Coronary artery (tissue), 2 donors: Measurements from ENCODE around the gene TMEM95.
"Not testable (repeated sequence)": the region's sequence is repeated elsewhere in the genome, so short reads cannot be mapped to it uniquely, and the experiment has no call there.

ENCODE experiments used
- DNase-seq: peaks from one replicate; pipeline ENCODE4 v3.0.0-alpha.2; 2017; ENCODE audit warnings: low spot score
- H3K27ac ChIP-seq, 2 donors: fragments of 200-600 bp; sonication (generic); one replicate each; pipeline ENCODE4 v1.5.1; 2016 to 2019
- H3K4me3 ChIP-seq: fragments of 200-600 bp; sonication (generic); 2 replicates; pipeline ENCODE4 v1.5.1; 2016; ENCODE audit warnings: mild to moderate bottlenecking, moderate library complexity
- TF ChIP-seq, protein P1 (sequence below): fragments of 200-600 bp; sonication (generic); IDR thresholded peaks from one replicate; pipeline ENCODE4 v1.5.1; 2019; ENCODE audit warnings: antibody characterized with exemption

The TMEM95 gene

DNA sequence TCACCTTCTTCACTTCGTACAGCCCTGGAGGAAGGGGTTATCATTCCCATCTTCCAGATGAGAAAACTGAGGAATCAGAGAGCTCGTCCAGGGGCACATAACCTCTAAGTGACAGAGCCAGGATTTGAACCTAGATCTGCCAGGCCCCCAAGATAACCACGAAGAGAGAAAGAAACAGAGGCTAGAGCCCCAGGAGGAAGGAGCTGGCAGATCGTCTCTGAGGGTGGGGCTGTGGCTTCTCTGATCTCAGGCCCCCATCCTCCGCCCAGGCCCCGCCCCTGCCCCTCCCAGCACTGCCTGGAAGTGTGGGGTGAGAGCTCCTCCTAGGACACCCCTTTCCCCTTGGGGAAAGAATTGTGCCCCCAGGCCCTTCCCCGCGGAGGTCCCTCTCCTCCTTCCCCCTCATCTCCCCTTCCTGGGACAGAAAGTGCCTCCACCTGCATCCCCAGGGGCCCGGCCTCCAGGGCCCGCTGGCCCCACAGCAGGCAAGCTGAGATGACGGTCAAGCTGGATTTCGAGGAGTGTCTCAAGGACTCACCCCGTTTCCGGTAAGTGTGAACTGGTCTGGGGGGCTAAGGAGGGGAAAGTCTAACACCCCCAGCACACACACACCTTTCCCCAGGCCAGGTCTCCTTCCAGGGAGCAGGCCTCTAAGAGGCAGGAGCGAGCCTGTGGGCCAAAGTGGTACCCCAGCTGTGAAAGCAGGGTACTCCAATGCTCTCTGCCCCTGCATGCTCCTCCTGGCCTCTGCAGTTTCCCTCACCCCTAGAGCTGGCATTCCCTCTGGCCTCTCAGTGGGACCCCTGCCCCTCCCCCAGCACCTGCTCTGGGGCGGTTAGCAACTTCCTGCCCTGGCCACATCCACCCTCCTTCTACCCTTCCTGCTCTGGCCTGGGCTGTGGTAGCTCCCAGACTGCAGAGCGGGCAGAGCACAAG lies 18.4 kb upstream of the TMEM95 start, which contains the start of gene ACAP1:
Gene ACAP1, plus strand, starts transcription at position 290 of the 936 bp plus-strand sequence. Its CDS starts 206 bp downstream, at position 496.
- DNase-seq: no peak
- TF ChIP-seq, protein P1, sequence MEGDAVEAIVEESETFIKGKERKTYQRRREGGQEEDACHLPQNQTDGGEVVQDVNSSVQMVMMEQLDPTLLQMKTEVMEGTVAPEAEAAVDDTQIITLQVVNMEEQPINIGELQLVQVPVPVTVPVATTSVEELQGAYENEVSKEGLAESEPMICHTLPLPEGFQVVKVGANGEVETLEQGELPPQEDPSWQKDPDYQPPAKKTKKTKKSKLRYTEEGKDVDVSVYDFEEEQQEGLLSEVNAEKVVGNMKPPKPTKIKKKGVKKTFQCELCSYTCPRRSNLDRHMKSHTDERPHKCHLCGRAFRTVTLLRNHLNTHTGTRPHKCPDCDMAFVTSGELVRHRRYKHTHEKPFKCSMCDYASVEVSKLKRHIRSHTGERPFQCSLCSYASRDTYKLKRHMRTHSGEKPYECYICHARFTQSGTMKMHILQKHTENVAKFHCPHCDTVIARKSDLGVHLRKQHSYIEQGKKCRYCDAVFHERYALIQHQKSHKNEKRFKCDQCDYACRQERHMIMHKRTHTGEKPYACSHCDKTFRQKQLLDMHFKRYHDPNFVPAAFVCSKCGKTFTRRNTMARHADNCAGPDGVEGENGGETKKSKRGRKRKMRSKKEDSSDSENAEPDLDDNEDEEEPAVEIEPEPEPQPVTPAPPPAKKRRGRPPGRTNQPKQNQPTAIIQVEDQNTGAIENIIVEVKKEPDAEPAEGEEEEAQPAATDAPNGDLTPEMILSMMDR: no peak
- Histone ChIP-seq H3K4me3 (no peak within 1 kb of the TSS), H3K27ac (no peak within 1 kb of the TSS)

DNA sequence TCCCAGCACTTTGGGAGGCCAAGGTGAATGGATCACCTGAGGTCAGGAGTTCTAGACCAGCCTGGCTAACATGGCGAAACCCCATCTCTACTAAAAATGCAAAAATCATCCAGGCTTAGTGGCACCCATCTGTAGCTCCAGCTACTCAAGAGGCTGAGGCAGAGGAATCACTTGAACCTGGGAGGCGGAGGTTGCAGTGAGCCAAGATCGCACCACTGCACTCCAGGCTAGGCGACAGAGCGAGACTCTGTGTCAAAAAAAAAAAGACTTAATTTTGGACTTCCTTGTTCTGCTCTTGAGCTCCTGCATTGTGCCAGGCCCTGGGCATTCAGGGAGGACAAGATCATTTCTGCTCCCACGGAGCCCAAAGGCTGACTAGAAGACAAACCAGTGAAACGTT lies 17.4 kb upstream of the TMEM95 start:
- not testable (repeated sequence) for H3K4me3 ChIP-seq, H3K27ac ChIP-seq, DNase-seq

DNA sequence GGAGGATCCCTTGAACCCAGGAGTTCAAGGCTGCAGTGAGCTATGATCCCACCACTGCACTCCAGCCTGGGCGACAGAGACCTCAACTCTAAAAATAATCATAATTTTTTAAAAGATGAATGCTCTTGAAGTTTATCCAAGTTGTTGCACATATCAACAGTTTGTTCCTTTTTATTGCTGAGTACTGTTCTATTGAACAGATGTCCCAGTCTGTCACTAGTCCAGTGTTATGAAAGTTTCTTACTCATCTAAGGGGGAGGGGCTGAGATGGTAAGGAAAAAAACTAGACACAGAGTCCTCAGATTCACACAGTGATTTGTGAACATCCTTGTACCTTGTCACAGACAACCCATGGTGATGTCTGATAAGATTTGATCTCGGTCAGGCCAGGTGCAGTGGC lies 14.8 kb upstream of the TMEM95 start:
- H3K4me3 ChIP-seq: no peak overlapping the region
- DNase-seq: no peak
- H3K27ac ChIP-seq: no peak overlapping the region
- TF ChIP-seq, protein P1: no peak

DNA sequence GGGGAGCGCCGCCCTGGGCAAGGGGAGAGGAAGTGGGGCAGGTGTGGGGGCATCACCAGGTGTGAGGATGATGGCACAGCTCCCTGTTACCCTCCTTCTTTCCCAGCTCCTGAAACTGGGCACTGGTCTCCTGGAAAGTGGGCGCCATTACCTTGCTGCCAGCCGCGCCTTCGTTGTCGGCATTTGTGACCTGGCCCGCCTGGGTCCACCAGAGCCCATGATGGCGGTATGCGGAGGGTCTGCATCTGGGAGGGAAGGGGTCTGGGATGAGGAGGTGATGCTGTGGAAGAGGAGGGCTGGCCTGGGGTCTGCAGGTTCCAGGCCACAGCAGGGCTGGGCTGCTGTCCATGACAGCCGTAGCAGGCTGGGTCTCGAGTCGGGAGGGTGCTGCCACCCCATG lies 13.1 kb upstream of the TMEM95 start:
- no peak overlapping the region for H3K27ac ChIP-seq
- DNase-seq: no peak
- no peak overlapping the region for H3K4me3 ChIP-seq
- TF ChIP-seq, protein P1: no peak

DNA sequence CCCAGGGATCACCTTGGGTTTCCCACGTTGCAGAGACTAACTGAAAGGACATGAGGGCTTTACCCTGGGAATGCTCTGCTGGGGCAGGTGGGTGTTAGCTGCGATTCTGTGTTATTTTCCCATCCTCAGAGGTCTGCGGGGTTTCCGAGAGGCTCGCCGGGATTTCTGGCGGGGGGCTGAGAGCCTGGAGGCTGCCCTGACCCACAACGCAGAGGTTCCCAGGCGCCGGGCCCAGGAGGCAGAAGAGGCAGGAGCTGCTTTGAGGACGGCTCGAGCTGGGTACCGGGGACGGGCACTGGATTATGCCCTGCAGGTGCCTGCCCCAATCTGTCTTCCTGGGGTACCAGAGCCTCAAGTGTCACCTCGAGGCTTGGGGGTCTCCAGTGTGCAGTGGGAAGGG lies 11.7 kb upstream of the TMEM95 start:
- Histone ChIP-seq H3K4me3 (no peak overlapping the region), H3K27ac (no peak overlapping the region)
- no peak for DNase-seq
- TF ChIP-seq, protein P1: no peak

DNA sequence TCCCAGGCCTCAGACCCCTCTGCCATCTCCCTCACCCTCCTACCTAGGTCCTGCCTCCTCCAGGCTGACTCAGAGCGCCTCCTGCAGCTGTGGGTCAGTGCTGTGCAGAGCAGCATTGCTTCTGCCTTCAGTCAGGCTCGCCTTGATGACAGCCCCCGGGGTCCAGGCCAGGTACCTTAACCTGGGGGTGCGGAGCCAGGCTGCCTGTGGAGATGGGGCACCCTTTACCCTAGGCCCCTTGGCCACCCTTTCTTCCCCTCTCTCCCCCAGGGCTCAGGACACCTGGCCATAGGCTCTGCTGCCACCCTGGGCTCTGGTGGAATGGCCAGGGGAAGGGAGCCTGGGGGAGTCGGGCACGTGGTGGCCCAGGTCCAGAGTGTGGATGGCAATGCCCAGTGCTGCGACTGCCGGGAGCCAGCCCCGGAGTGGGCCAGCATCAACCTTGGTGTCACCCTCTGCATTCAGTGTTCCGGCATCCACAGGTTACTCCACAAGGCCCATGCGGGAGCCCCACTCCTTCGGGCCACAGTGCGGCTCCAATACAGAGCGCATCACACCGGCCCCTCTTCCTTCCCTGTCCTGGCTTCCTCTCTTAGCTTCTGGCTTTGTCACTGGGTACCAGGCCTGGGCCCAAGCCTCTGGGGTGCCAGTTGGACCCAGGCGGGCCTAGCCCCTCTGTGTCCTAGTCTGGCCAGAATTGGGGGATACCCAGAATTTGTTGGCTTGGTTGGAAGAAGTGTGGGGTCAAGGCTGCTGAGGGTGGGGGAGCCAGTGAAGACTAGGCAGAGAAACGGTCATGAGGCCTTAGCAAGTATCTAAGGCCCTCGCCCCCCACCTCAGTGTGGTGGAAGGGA lies 8.0 kb upstream of the TMEM95 start:
- TF ChIP-seq, protein P1: no peak
- H3K27ac ChIP-seq: no peak overlapping the region
- no peak overlapping the region for H3K4me3 ChIP-seq
- peak; percentile 73 for DNase-seq
